Measurements from ENCODE around the gene WDR82. TPM values are rescaled to one million over a fixed set of nuclear protein-coding genes. Genes with fewer than 3 reads are reported as not detected.

The WDR82 gene
- polyA plus RNA-seq, 3 donors: 110 to 117 (median 116) TPM

DNA sequence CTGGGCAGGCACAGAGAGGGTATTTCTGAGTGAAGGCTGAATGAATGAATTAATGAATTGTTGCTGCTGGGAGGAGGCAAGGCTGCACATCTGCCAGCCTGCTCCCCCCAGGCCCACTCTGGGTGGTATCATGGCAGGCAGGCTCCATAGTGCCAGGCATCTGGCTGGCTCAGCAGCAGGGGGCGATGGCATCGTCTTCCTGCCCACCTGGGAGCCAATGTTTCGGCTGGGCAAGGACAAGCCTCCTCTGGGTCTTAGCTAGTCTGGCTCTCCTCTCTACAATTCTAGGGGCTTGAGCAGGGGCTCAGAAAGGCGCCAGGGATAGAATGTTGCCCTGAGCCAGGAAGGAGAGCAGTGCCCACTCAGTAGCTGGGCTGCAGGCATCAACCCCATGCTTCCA lies 51.3 kb downstream of the WDR82 start:
- DNase-seq (ENCODE audit: low read depth in 3 of 3, low spot score in 2 of 3): no peak

DNA sequence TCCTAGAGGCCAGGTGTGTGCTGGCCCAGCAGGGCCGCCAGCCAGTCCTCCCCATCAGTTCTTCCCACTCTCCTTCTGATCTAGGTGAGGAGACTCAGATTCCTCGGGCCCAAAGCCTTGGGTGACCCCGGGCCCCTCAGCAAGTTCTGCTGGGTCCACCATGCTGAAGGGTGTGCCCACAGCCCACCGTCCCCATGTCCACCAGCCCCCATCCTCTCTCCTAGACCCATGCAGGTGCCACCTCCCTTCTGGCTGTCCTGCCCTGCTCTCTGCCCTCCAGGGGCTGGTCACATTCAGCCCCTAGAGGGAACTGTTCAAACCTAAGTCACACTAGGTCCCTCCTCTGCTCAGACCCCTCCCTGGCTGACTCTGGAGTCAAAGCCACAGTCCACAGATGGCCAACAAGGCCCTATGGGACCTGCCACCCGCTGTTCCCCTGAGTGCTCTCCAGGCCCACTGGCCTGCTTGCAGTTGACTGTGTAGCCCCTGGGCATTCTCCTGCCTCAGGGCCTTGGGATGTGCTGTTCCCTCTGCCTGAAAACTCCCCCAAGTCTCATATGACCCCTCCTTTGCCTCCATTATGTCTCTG lies 52.1 kb downstream of the WDR82 start:
- no peak for DNase-seq (ENCODE audit: low read depth in 3 of 3, low spot score in 2 of 3)

DNA sequence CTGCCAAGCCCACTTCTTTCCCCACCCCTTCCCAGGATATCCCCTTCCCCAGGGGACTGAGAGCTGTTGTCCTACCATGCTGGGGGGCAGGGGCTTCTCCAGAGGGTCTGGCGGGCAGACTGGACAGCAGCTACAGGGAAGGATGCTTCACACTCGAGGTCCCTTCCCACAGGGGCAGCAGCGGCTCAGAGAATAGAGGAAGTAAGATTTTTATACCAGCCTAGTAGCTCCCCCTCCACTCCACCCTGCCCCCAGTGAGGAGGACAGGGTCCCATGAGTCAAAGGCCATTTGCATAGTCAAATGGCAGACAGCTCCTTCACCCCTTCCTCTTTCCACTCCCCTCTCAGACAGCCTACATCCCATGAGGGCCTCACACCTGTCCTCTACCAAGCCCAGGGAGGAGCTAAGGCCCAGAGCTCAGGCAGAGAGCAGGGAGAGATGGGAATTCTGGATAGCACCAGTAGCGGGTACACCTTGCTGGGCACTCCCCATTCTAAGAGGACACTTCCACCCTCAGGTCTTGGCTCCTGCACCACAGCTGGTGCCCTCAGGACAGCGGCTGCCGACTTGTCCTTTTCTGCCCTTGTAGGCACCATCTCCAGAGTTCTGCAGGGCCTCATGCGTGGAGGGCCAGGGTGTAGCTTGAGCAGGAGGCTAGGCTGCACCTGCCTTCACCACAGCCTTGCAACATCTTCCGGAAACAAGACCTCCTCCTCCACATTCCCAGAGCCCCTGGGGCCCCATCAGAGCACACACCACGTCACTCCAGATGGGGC lies 52.8 kb downstream of the WDR82 start, which contains the start of gene TLR9:
Gene TLR9 (minus strand): TSS at position 194 of the 777 bp plus-strand sequence. CDS start 116 bp downstream, at position 78.
- no peak for DNase-seq (ENCODE audit: low read depth in 3 of 3, low spot score in 2 of 3)

DNA sequence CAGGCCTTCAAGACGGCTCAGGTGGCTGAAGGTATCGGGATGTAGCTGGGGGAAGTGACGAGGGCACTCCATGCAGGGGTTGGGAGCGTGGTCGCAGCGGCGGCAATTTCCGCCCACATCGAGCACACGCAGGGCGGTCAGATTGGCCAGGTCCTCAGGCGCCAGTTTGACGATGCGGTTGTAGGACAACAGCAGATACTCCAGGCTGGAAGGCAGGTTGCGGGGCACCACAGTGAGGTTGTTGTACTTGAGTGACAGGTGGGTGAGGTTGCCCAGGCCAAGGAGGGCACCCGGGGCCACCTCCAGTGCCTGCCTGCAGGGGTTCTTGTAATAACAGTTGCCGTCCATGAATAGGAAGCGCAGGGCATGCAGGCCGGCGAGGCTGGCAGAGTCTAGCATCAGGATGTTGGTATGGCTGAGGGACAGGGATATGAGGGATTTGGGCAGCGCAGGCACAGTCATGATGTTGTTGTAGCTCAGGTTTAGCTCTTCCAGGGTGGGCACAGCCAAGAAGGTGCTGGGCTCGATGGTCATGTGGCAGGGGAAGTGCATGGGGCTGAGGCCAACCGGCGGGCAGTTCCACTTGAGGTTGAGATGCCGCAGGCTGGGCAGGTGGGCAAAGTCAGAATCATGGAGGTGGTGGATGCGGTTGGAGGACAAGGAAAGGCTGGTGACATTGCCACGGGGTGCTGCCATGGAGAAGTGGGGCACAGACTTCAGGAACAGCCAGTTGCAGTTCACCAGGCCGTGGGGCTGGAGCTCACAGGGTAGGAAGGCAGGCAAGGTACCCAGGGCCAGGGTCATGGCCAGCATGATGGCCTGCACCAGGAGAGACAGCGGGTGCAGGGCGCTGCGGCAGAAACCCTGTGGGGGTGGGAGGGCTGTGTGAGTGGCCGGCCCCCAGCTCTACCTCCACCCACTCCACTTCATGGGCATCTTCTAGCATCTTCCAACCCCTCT lies 54.7 kb downstream of the WDR82 start:
- no peak for DNase-seq (ENCODE audit: low read depth in 3 of 3, low spot score in 2 of 3)

DNA sequence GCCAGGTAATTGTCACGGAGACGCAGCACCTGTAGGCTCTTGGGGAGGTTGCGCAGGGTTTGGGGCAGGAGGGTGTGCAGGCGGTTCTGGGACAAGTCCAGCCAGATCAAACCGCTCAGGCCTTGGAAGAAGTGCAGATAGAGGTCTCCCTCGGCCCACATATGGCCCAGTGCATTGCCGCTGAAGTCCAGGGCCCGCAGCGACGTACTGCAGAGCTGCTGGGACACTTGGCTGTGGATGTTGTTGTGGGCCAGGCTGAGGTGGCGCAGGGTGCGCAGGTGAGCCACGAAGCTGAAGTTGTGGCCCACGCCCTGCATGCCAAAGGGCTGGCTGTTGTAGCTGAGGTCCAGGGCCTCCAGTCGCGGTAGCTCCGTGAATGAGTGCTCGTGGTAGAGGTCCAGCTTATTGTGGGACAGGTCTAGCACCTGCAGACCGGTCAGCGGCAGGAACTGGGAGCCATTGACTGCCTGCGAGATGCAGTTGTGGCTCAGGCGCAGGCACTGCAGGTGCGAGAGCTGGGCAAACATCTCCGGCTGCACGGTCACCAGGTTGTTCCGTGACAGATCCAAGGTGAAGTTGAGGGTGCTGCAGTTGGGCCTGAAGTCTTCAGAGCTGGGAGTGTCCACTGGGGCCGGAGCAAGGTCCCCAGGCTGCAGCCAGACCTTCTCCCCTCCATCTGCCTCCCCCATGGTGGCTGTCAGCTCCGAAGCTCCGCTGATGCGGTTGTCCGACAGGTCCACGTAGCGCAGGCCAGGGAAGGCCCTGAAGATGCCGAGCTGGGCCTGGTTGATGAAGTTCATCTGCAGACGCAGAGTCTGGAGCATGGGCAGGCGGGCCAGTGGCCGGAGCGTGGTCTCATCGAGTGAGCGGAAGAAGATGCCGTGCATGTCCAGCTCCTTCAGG lies 55.9 kb downstream of the WDR82 start:
- no peak for DNase-seq (ENCODE audit: low read depth in 3 of 3, low spot score in 2 of 3)

DNA sequence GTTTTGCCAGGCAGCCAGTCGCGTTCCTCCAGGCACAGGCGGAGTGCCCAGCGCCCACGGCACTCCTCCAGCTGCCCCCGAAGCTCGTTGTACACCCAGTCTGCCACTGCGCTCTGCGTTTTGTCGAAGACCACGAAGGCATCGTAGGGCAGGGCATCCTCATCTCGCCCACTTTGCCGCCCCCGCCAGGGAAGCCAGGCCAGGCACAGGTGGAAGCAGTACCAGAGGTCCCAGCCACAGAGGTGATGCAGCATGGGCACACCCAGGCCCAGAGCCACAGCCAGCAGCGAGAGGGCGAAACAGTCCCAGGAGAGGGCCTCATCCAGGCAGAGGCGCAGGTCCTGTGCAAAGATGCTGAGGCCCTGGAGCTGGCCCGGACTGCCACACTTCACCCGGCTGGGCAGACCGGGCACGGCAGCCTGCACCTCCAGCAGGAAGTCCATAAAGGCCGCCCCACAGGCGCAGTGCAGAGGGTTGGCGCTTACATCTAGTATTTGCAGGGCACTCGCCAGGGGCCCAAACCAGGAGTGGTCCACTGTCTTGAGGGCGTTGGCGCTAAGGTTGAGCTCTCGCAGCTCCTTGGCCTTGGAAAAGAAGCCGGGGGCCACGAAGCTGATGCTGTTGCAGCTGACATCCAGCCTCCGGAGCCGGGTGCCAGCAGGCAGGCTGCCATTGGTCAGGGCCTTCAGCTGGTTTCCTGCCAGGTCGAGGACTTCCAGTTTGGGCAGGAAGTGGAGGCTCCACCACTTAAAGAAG lies 56.7 kb downstream of the WDR82 start:
- no peak for DNase-seq (ENCODE audit: low read depth in 3 of 3, low spot score in 2 of 3)

DNA sequence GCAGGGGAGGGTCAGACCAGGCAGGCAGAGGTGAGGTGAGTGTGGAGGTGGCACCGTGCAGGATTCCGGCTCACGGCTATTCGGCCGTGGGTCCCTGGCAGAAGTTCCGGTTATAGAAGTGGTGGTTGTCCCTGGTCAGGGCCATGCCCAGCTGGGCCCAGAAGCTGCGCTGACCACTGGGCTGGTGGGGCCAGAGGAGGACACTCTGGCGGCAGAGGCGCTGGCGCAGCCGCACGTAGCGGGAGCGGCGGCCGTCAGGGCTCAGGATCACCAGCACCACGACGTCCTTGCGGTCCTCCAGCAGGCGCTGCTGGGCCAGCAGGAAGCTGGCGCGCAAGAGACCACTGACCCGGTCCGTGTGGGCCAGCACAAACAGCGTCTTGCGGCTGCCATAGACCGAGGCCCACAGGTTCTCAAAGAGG lies 57.3 kb downstream of the WDR82 start:
- DNase-seq (ENCODE audit: low read depth in 3 of 3, low spot score in 2 of 3): no peak

DNA sequence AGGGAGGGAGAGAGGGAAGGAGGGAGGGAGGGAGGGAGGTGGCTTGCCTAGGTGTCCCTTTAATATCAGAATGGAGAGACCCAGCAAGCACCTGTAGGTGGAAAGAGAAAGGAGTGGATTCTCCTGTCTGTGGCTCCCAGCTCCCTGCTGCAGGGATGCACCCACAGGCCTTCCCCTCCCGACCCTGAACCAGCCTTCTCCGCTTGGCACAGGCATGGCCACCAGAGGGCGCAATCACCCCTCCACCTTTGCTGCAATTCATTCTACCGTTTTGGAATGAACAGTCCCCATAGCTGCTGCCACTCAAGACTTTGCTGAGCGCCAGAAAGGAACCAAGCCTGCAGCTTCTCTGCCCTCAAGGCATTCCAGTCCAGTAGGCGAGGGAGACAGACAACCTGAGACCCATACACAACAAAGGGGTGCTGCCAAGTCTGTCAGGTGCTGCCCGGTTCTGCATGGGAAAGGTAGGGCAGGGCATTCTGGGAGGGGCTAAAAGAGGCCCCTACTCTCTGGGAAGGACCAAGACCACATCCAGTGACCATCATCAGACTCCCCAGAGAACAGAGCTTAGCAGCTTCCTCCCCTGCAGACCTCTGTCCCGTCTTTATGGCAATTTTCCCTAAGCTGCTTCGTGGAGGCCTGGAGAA lies 57.9 kb downstream of the WDR82 start:
- DNase-seq (ENCODE audit: low read depth in 3 of 3, low spot score in 2 of 3): no peak

DNA sequence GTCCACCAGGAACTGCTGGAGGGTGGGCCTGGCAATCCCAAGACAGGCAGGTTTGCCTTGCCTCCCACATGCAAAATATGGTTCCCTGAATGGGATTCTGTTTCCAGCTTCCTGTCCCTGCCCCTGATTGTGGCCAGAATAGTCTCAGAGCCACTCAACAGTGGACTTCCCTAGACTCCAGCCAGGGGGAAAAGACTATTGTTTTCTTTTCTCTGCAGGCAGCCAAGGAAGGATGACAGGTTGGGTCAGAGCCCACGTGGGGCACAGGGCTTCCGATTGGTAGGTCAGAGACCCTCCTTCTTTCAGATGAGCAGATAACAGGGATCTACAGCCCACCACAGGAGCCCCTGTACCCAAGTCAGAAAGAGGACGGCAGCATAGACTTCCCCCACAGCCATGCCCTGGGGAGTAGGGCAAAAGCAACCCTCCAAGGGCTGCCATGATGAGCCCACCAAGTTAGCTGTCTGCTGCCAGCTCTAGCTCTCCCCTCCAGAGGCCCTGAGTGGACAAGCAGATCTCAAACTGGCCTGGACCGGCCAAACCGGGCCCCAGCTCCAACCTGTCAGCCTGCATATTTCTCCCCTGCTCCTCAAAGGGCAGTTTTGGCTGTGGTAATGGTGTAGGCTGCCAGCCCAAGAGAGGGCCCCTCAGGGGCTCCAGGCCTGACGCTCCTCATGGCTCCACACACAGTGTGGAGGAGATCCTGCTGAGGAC lies 59.4 kb downstream of the WDR82 start:
- DNase-seq (ENCODE audit: low read depth in 3 of 3, low spot score in 2 of 3): no peak

DNA sequence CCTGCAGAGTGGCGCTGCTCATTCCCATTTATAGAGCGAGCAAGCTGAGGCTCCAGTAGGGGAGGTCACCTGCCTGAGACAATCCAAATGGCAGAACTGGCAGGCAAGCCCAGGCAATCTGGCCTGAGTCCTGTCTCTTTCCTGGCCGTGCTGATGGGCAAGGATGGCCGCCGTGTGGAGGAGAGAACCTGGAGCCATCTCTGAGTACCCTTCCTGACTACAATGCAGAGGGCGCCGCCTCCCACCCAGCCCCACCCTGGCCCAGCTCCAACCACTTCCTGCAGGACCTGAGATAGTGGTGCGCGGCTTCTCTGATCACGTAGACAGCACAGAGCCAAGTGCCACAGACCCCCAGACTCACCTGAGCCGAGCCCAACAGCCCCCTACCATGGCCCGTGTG lies 60.0 kb downstream of the WDR82 start:
- DNase-seq (ENCODE audit: low read depth in 3 of 3, low spot score in 2 of 3): no peak

DNA sequence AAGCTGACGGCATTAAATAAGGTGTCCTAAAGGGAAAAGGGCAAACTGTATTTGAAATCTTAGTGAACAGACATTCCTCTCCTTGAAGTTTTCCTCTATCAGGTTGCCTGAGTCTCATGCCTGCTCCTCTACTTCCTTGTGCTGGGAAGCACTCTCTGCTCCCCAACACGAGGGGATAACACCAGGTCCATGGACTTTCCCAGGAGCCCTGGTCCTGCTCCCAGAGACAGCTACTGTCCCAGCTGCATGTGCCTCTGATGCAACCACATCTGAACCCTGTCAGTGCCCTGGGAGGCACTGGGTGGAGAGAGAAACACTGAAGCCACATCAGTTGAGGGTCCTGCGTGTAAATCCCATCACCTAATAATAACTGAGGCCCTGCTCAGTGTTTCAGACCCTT lies 60.4 kb downstream of the WDR82 start:
- no peak for DNase-seq (ENCODE audit: low read depth in 3 of 3, low spot score in 2 of 3)

DNA sequence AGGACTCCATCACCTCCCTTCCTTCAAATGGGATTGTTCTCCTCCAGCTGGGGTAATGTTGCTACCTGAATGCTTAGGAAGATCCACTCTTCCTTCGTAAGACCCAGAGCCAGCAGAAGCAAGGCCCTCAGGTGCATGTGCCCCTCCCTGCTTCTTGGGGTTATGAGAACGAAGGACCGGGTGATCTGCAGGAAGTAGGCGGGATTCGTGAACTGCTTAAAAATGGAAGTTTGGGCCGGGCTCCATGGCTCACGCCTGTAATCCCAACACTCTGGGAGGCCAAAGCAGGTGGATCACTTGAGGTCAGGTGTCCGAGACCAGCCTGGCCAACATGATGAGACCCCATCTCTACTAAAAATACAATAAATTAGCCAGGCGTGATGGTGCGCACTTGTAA lies 61.0 kb downstream of the WDR82 start:
- DNase-seq (ENCODE audit: low read depth in 3 of 3, low spot score in 2 of 3): no peak

DNA sequence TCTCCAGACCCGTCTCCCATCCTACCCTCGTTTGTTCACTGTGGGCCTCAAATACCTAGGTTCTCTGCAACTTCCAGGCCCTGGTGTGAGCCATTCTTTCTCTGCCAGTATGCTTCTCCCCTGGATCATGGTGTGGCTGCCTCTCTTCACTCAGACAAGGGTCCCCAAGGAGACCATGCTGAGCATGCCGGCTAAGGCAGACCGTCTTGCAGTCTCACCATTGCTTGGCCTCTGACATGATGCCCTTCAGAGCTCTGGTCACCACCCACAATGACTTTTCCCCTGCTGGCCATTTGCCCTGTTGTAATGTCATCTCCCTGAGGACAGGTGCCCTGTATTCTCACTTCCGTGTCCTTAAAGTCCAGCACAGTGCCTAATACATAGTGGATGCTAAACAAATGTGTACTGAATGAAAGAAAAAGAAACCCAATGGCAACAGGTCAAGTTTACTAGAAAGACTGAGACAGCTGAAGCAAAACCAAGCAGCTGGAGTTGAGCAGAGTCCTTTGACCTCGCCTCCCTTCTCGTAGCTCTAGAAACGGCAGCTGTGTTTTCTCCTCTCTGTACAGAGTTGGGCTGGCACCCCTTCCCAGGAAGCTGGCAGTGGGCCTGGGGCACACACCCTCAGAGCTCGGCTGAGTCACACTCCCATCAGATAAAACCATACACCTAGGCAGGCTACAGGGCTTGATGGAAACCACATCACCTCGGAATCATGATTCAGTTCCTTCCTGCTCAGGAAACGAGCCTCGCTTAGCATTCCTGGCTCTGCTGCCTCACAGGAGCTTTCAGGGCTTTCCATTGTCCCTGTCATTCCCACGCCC lies 61.7 kb downstream of the WDR82 start:
- no peak for DNase-seq (ENCODE audit: low read depth in 3 of 3, low spot score in 2 of 3)

DNA sequence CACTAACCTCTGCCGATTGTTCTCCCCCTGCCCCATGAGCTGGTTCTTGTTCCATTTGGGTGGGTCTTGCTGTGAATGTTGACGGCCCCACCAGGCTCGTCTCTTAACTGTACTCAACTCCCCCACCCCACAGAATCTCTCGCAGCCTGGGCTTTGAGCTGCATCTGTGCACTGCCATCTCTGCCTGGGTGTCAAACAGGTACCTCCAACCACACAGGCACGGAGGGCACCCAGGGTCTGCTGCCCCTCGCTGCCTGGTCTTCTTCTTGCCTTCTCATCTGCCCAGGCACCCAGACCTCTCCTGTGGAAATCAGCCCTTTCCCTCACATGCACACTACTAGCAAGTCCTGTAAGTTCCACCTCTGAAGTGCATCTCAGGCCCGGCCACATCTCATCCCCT lies 63.1 kb downstream of the WDR82 start:
- DNase-seq (ENCODE audit: low read depth in 3 of 3, low spot score in 2 of 3): no peak

DNA sequence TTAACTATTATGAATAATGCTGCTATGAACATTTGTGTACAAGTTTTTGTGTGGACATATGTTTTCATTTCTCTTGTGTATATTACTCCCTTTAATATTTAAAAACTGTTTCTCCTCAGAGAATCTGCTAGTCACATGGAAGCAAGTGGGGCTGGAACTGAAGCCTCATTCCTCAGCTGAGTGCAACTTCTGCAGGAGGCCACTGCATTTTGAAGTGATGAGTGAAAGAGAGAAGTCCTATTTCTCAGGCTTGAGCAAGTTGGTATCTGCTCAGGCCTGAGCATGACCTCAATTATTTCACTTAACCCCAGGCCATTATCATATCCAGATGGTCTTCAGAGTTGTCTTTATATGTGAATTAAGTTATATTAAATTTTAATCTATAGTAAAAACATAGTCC lies 64.5 kb downstream of the WDR82 start:
- no peak for DNase-seq (ENCODE audit: low read depth in 3 of 3, low spot score in 2 of 3)

DNA sequence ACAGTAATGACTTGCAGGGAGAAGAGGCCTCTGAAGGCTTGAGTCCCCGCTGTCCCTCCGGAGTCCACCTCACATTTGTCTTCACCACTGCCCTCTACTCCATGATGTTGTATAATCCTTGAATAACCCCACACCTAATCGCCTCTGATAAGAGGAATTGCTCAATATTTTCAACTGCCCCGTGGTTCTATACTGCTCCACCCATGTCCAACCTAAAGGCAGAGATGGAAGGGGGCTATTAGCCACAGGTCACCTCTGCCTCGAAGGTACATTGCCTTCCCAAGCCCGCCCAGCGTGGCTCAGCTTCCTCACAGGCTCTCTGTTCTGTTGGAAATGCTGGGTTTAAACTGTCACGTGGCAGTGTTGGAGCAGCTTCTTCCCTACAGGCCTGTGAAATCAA lies 65.4 kb downstream of the WDR82 start:
- no peak for DNase-seq (ENCODE audit: low read depth in 3 of 3, low spot score in 2 of 3)

DNA sequence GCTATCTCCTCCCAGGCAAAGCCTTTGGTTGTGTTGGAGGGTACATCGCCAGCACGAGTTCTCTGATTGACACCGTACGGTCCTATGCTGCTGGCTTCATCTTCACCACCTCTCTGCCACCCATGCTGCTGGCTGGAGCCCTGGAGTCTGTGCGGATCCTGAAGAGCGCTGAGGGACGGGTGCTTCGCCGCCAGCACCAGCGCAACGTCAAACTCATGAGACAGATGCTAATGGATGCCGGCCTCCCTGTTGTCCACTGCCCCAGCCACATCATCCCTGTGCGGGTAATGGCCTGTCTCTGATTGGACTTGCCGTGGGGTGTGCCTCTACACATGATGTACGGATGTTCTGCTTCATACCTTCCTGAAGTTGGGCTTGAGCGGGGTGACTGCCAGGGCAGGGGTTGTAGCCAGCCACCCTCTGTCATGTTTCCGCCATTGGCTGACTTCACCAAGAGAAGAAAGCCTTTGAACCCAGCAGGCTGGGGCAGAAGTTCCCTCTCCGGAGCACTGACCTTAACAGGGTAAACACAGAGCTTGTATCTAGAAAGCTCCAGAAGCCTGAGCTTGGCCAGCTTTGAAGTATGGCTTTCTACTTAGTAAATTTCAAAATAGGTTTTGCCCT lies 67.1 kb downstream of the WDR82 start:
- DNase-seq (ENCODE audit: low read depth in 3 of 3, low spot score in 2 of 3): no peak
